ENCODE measurements around the gene FGF1.

Gene FGF1

GRCh38 chr5:142713121-142713706 is 27.3 kb upstream of the FGF1 start:
- CTCF ChIA-PET = interaction anchor here (0.5 to 6.6 kb wide), 81 partner anchors 9 to 1287 kb away, joined by 3 to 68 read pairs (median 4); partner anchors contain the start of gene FGF1
- POLR2A ChIA-PET = no interaction called here
- DNase-seq (ENCODE audit: extremely low spot score) = peak; percentile 86
- no peak for TF ChIP-seq SUZ12 (IDR thresholded peaks at IDR 0.05)
- no peak for TF ChIP-seq CTBP1 (IDR thresholded peaks at IDR 0.05; ENCODE audit: borderline replicate concordance)
- TF ChIP-seq SP1 (IDR thresholded peaks at IDR 0.05) = no peak
- peak; percentile 92 for TF ChIP-seq PKNOX1 (IDR thresholded peaks at IDR 0.05)
- peak; percentile 24 for TF ChIP-seq L3MBTL2 (conservative IDR thresholded peaks at IDR 0.05)
- no peak for TF ChIP-seq ZNF384 (IDR thresholded peaks at IDR 0.05)

GRCh38 chr5:142703153-142703552 is 17.3 kb upstream of the FGF1 start:
- no peak for DNase-seq (ENCODE audit: extremely low spot score)
- no peak for TF ChIP-seq LEF1 (IDR thresholded peaks at IDR 0.05; ENCODE audit: borderline replicate concordance)
- no peak for TF ChIP-seq FOXM1 (IDR thresholded peaks at IDR 0.05; ENCODE audit: borderline replicate concordance)
- no peak for TF ChIP-seq SP1 (IDR thresholded peaks at IDR 0.05)
- TF ChIP-seq NFRKB (IDR thresholded peaks at IDR 0.05) = no peak
- no peak for TF ChIP-seq FOXA1 (IDR thresholded peaks at IDR 0.05)
- no peak for TF ChIP-seq ZNF384 (IDR thresholded peaks at IDR 0.05)
- no peak for TF ChIP-seq CTBP1 (IDR thresholded peaks at IDR 0.05; ENCODE audit: borderline replicate concordance)
- no peak for TF ChIP-seq ELF4 (IDR thresholded peaks at IDR 0.05)
- TF ChIP-seq BHLHE40 (IDR thresholded peaks at IDR 0.05; ENCODE audit: borderline replicate concordance) = no peak
- TF ChIP-seq FOXK2 (IDR thresholded peaks at IDR 0.05) = no peak
- no peak for TF ChIP-seq HDGF (IDR thresholded peaks at IDR 0.05; ENCODE audit: borderline replicate concordance)
- TF ChIP-seq PKNOX1 (IDR thresholded peaks at IDR 0.05) = no peak
- TF ChIP-seq L3MBTL2 (conservative IDR thresholded peaks at IDR 0.05) = no peak
- no peak for TF ChIP-seq ARNT (IDR thresholded peaks at IDR 0.05)
- no peak for TF ChIP-seq SUZ12 (IDR thresholded peaks at IDR 0.05)
- no peak for TF ChIP-seq TARDBP (IDR thresholded peaks at IDR 0.05)
- ChIA-PET CTCF (interaction anchor here (1.2 to 7.1 kb wide), 3 partner anchors 10 to 48 kb away, joined by 4 to 48 read pairs (median 18); no protein-coding TSS in a partner anchor), POLR2A (no interaction called here)

- TF ChIP-seq CTBP1 (IDR thresholded peaks at IDR 0.05; ENCODE audit: borderline replicate concordance) = no peak
- no peak for TF ChIP-seq HDGF (IDR thresholded peaks at IDR 0.05; ENCODE audit: borderline replicate concordance)
- no peak for TF ChIP-seq FOXK2 (IDR thresholded peaks at IDR 0.05)
- TF ChIP-seq FOXM1 (IDR thresholded peaks at IDR 0.05; ENCODE audit: borderline replicate concordance) = no peak
- no peak for TF ChIP-seq ELF4 (IDR thresholded peaks at IDR 0.05)
- no peak for TF ChIP-seq NFRKB (IDR thresholded peaks at IDR 0.05)
- TF ChIP-seq ZNF384 (IDR thresholded peaks at IDR 0.05) = no peak
- TF ChIP-seq L3MBTL2 (conservative IDR thresholded peaks at IDR 0.05) = no peak
- no peak for TF ChIP-seq TARDBP (IDR thresholded peaks at IDR 0.05)
- TF ChIP-seq PKNOX1 (IDR thresholded peaks at IDR 0.05) = no peak
- TF ChIP-seq ARNT (IDR thresholded peaks at IDR 0.05) = no peak
- no peak for TF ChIP-seq BHLHE40 (IDR thresholded peaks at IDR 0.05; ENCODE audit: borderline replicate concordance)
- no peak for TF ChIP-seq LEF1 (IDR thresholded peaks at IDR 0.05; ENCODE audit: borderline replicate concordance)
- TF ChIP-seq FOXA1 (IDR thresholded peaks at IDR 0.05) = no peak
- no peak for TF ChIP-seq SUZ12 (IDR thresholded peaks at IDR 0.05)
- TF ChIP-seq SP1 (IDR thresholded peaks at IDR 0.05) = no peak
- ChIA-PET CTCF (interaction anchor here (1.1 to 7.1 kb wide), 3 partner anchors 11 to 91 kb away, joined by 3 to 48 read pairs (median 18); no protein-coding TSS in a partner anchor), POLR2A (no interaction called here)
- no peak for DNase-seq (ENCODE audit: extremely low spot score)
Measured at GRCh38 chr5:142701673-142702311, 15.9 kb upstream of the FGF1 start.

- POLR2A ChIA-PET = no interaction called here
- TF ChIP-seq SP1 (IDR thresholded peaks at IDR 0.05) (no peak), L3MBTL2 (conservative IDR thresholded peaks at IDR 0.05) (no peak), CTBP1 (IDR thresholded peaks at IDR 0.05; ENCODE audit: borderline replicate concordance) (no peak), ELF4 (IDR thresholded peaks at IDR 0.05) (no peak), FOXK2 (IDR thresholded peaks at IDR 0.05) (no peak), TARDBP (IDR thresholded peaks at IDR 0.05) (no peak), ZNF384 (IDR thresholded peaks at IDR 0.05) (no peak), ARNT (IDR thresholded peaks at IDR 0.05) (no peak), PKNOX1 (IDR thresholded peaks at IDR 0.05) (no peak), SUZ12 (IDR thresholded peaks at IDR 0.05) (no peak), LEF1 (IDR thresholded peaks at IDR 0.05; ENCODE audit: borderline replicate concordance) (no peak), NFRKB (IDR thresholded peaks at IDR 0.05) (no peak), FOXA1 (IDR thresholded peaks at IDR 0.05) (no peak), HDGF (IDR thresholded peaks at IDR 0.05; ENCODE audit: borderline replicate concordance) (no peak), FOXM1 (IDR thresholded peaks at IDR 0.05; ENCODE audit: borderline replicate concordance) (no peak), BHLHE40 (IDR thresholded peaks at IDR 0.05; ENCODE audit: borderline replicate concordance) (no peak)
Measured at GRCh38 chr5:142700566-142700965, 14.7 kb upstream of the FGF1 start.

GRCh38 chr5:142699184-142699720 is 13.4 kb upstream of the FGF1 start:
- CTCF ChIA-PET = interaction anchor here (0.6 to 7.1 kb wide), 16 partner anchors 13 to 687 kb away, joined by 3 to 57 read pairs (median 4); partner anchors contain the start of gene GNPDA1
- TF ChIP-seq ARNT (IDR thresholded peaks at IDR 0.05) = no peak
- no peak for TF ChIP-seq ZNF384 (IDR thresholded peaks at IDR 0.05)
- TF ChIP-seq NFRKB (IDR thresholded peaks at IDR 0.05) = no peak
- TF ChIP-seq PKNOX1 (IDR thresholded peaks at IDR 0.05) = no peak
- no peak for TF ChIP-seq SP1 (IDR thresholded peaks at IDR 0.05)
- TF ChIP-seq FOXA1 (IDR thresholded peaks at IDR 0.05) = no peak
- TF ChIP-seq TARDBP (IDR thresholded peaks at IDR 0.05) = no peak
- TF ChIP-seq BHLHE40 (IDR thresholded peaks at IDR 0.05; ENCODE audit: borderline replicate concordance) = no peak
- no peak for TF ChIP-seq SUZ12 (IDR thresholded peaks at IDR 0.05)
- TF ChIP-seq ELF4 (IDR thresholded peaks at IDR 0.05) = no peak
- no peak for TF ChIP-seq CTBP1 (IDR thresholded peaks at IDR 0.05; ENCODE audit: borderline replicate concordance)
- no peak for TF ChIP-seq L3MBTL2 (conservative IDR thresholded peaks at IDR 0.05)
- POLR2A ChIA-PET = no interaction called here
- DNase-seq (ENCODE audit: extremely low spot score) = peak; percentile 84

More at GRCh38 chr5:142700566-142700965, 14.7 kb upstream of the FGF1 start:
- no peak for DNase-seq (ENCODE audit: extremely low spot score)
- CTCF ChIA-PET = interaction anchor here (7.1 kb wide), 1 partner anchor 12 kb away, joined by 48 read pairs; no protein-coding TSS in a partner anchor
